CD4-positive, alpha-beta T cell treated with Interferon alpha-2 for 1 hour (primary cell): ENCODE measurements around the gene EID3.

Experiments used
- DNase-seq, 2 donors: peaks; one replicate each; pipeline ENCODE4 v3.0.0-alpha.2; 2020 to 2022

The EID3 gene

DNA sequence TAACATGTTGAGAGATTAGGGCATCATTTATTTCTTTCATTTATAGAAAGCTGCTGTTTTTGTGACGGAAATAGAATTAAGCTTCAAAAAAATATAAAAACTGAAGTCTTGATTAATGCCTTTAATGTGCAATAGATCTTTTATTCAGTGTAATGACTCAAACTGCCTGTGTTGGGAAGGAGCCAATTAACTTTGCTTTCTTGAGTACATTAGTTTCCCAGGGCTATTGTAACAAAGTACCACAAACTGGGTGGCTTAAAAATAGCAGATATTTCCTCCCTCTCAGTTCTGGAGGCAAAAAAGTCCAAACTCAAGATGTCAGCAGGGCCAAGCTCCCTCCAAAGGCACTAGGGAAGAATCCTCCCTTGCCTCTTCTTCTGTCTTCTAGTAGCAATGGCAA lies 36.6 kb downstream of the EID3 start:
- no peak for DNase-seq

DNA sequence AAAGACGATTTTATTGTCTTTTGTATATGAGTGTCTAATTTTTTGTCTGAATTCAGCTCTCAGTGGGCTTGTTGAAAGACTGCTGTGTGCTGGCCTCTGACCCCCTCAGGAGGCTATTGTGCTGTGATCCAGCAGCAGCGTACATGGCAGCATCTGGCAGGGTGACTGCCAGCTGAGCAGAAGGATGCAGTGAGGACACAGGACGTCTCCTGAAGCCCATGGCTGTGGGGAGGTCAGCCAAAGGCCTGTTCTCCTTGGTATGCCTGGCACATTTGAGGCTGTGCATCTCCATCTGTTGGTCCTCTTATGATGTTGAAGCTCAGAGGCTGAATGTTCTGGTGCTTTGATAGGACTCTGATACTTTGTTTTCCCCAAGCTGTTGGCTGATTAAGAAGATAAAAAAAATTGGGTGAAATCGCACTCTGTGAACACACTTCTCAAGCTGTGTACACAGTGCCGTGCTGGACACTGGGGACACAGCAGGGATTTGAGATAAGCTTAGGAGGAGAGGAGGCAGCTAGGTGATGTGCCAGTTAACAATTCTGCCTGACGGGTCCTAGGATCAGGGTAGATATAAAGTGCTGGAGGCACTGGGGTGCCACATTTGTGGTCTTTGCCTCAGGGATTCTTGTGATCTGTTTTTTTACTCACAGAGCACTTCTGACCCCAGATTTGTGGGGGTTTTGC lies 37.5 kb downstream of the EID3 start:
- DNase-seq, result no peak

DNA sequence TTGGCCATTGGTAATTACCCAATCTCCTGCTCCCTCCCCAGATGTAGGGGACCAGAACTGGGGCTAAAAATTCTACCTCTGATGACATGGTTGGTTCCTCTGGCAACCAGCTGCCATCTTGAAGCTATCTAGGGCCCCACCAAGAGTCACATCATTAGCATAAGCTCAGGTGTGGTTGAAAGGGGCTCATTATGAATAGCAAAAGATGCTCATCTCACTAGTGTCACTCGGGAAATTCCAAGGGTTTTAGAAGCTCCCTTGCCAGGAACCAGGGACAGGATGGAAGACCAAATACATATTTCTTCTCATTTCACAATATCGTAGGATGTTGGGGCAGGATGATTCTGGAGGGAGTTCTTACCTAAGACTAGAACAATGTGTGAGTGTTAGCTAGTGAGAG lies 38.6 kb downstream of the EID3 start:
- DNase-seq, result no peak

DNA sequence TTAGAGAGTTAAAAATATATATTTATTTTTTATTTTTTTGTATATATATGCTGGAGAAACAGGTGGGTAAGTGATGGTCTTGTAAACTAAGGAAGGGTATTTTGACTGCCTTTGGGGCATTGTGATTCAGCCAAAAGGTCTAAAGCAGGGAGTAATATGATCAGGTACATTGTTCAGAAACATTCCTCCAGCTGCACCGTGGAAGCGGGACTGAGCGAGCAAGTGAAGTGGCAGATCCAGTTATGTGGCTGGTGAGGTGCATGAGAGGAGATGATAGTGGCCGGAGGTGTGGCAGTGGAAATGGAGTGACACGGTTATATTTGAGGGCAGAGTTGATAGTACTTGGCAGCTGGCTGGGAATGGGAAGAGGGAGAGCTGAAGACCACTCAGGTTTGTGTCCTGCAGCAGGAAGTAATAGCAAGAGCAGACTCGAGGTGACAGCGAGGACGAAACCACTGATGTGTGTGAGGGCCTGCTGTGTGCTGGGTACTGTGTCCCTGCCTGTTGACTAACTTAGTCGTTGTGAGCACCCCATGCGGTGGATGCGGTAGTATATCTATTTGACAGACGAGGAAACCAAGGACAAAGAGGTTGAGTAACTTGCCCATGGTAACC lies 39.2 kb downstream of the EID3 start:
- DNase-seq, result no peak

DNA sequence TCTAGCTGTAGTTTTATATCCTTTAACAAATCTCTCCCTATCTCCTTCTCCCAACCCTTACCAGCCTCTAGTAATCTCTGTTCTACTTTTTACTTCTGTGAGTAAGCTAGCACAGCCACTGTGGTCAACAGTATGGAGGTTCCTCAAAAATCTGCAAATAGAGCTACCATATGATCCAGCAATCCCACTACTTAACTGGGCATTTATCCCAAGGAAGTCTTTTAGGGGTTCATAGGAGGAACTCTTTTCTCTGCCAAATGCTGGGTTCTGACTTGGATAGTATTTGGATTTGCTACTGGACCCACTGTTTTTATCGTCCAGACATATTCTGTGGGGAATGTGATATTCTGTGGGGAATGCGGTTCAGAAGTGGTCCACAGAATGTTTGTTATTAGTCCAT lies 41.1 kb downstream of the EID3 start:
- DNase-seq, result no peak

DNA sequence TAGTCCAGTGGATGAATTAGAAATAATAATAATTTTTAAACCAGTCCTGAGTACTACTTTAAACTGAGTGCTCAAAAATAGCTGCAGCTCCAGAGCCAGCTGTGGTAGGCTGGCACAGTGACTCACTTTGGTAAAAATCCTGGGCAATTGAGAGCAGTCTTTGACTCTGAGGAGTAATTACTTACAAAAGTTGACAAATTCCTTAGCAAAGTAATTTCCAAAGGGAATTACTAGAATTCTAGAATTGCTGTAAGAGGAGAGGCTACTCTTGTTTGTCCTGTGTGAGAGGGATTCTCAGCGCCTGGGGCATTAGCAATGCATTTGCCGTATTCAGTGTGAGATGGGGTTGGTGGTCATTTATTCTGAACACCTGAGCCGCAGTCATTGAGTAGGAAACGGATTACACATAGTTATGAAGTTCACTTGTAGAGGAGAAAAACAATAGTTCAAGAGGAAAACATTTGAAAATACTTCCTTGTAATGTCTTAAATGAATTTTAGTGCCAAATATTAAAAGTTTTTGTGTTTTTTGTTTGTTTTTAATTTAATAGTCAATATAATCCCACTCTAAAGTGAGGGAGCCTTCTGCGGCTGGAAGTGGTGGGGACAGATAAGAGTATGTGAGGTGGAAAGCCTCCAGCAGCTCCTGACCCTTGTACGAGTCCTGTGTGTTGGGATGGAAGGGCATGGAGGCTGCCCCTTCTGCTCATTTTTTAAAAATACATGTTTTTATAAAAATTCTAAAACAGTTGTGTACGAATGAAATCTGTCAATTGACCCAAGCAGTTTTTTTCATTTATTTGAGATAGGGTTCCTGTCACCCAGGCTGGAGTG lies 41.9 kb downstream of the EID3 start:
- DNase-seq, result no peak

DNA sequence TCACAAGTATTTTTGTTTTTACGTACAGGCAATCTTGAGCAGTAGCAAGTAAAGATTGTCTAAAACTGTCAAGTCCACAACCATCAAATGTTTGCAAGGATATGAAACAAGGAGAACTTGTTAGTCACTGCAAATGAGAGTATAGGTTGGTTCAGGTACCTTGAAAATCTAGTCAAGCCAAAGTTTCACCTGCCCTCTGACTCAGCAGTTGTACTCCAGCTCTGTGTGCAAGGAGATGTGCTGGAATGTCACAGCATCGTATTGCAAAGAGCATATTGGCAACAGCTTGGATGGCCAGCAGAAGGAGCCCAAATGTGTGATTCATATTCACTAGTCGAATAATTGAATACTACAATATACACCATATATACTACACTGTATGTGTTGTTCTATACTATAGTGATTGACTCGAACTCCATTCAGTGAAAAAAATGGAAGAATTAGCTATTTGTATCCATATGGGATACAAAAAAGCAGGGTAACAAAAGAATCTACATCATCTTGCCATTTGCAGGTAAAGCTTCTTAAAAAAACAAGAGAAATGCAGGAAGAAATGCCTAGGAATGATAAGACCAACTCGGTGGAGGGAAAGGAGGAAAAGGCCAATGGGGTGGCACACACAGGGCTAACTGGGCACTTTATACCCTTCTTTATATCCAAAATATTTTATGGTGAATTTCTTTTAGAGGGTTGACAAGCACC lies 44.0 kb downstream of the EID3 start:
- no peak for DNase-seq

DNA sequence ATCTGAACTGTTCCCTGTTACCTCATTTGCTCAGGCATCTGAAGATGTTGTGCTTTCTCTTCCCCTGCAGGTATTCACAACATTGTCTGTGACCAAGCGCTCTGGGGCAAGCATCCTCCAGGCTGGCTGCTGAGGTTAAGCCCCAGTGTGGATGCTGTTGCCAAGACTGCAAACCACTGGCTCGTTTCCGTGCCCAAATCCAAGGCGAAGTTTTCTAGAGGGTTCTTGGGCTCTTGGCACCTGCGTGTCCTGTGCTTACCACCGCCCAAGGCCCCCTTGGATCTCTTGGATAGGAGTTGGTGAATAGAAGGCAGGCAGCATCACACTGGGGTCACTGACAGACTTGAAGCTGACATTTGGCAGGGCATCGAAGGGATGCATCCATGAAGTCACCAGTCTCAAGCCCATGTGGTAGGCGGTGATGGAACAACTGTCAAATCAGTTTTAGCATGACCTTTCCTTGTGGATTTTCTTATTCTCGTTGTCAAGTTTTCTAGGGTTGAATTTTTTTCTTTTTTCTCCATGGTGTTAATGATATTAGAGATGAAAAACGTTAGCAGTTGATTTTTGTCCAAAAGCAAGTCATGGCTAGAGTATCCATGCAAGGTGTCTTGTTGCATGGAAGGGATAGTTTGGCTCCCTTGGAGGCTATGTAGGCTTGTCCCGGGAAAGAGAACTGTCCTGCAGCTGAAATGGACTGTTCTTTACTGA lies 44.9 kb downstream of the EID3 start:
- DNase-seq, result no peak

DNA sequence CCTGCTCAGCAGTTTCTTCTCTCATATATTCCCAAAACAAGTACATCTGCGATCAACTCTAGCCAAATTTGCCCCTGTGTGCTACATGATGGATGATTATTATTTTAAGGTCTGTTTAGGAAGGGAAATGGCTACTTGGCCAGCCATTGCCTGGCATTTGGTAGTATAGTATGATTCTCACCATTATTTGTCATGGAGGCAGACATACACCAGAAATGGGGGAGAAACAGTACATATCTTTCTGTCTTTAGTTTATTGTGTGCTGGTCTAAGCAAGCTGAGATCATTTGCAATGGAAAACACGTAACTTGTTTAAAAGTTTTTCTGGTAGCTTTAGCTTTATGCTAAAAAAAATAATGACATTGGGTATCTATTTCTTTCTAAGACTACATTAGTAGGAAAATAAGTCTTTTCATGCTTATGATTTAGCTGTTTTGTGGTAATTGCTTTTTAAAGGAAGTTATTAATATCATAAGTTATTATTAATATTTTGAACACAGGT lies 45.5 kb downstream of the EID3 start:
- DNase-seq, result no peak

DNA sequence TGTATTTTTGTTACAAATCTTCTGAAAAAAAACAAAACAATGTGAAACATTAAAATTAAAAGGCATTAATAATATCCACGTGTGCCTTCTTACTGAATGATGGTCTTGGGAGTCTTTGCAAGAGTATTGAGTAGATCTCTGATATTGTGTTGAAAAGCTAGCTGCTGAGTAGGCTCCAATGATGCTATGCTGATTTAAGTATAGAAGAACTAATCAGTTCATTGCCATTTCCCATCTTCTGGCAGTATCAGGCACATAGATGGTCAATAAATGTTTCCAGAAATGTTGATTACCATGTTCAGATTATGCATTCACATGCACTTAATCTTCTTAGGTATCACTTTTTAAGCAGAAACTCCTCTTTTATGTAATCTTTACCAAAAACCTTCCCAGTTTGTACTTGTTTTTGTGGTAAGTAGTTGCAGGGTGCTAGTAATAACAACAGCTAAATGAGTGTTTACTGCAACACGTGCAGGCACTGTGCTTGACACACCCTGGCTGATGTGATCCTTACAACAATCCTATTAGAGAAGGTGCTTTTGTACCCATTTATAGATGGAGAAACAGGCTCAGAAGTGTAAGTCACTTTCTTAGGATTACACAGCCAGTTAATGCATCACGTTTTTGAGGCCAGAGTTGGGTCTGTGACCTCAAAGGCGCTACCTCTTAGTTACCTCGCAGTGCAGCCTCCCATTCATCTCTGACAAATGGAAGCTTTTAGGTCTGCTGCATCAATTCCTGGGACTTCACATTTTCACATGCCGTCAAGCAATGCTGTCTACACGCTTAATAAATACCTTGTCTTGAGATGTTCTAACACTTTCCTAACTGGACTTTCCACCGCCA lies 46.9 kb downstream of the EID3 start:
- no peak for DNase-seq

DNA sequence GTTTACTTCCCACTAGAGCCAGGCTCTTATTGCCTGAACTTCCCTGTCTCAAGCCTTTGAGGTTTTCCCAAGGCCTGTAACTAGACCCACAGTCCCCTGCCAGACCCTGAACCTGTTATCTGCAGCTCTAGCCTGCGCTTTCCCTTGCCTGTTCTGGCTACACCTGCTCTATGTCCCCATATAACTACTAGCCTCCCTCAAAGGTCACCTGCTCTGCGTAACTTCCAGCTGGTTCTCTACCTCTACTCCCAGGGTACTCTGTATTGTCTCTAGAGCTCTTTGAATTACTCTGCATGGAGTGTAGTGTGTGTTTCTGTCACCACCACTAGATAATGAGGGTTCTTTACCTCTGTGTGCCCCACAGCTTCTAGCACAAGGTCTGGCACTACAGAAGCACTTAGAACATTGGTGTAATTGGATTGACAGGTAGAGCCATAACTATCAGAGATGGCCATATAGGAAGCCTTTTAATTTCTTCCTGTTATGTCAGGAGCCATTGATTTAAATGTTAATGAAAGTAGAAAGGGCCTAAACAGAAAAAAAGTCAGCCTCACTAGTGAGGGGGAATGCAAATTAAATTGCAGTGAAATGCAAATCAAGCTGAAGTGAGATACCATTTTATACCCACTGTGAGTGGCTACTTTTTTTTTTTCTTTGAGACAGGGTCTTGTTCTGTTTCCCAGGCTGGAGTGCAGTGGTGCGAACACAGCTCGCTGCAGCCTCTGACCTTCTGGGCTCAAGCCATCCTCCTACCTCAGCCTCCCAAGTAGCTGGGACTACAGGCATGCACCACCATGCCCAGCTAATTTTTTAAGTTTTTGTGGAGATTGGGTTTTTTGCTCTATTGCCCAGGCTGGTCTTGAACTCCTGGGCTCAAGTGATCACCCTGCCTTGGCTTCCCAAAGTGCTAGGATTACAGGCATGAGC lies 47.8 kb downstream of the EID3 start:
- no peak for DNase-seq

DNA sequence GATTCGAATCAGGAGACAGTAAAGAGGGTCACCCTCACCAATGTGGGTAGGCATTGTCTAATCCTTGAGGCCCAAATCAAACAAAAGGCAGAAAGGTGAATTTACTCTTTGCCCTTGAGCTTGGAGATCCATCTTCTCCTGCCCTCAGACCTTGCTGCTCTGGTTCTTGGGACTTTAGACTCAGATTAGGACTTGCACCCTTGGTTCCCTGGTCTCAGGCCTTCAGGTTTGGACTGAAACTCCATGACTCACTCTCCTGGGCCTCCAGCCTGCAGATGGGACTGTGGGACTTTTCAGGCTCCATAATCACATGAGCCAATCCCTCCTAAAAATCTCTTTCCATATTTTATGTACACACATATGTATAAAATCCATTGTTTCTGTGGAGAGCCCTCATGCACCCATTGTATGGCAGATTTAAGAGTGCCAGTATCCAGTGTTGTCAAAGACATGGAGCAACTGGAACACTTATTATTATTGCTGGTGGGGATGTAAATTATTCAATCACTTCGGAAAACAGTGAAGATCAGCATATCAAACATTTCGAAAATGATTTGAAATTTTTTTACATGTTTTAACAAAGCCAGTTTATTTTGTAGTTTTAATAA lies 48.7 kb downstream of the EID3 start:
- no peak for DNase-seq

DNA sequence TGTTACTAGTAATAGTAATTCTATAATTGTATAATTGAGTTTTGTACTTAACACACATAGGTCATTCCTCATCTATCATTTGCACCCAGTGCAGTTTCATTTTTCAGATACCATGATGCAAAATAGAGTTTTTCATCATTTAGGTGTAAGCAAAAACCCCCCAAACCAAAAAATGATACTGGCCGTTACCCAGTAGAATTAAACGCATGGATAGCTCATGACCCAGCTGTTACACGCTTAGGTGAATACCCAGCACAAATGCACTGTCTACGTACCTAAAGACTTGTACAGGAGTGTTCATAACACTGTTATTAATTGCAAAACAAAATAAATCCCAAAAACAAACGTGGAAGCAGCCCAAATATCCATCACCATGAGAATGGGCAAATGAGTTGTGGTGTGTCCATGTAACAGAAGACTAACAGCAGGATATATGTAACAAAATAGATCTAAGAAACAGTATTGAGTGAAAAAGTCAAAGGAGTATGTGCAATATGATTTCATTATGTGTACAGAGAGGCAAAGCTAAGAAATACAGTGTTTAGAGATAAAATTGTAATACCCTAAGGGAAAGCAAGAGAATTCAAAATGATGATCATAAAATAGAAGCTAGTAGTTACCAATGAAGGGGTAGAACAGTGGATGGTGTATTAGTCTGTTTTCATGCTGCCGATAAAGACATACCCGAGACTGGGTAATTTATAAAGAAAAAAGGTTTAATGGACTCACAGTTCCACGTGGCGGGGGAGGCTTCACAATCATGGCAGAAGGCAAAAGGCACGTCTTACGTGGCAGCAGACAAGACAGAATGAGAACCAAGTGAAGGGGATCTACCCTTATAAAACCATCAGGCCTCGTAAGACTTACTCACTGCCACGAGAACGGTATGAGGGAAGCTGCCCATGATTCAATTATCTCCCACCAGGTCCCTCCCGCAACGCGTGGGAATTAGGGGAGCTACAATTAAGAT lies 49.8 kb downstream of the EID3 start:
- DNase-seq, result no peak

DNA sequence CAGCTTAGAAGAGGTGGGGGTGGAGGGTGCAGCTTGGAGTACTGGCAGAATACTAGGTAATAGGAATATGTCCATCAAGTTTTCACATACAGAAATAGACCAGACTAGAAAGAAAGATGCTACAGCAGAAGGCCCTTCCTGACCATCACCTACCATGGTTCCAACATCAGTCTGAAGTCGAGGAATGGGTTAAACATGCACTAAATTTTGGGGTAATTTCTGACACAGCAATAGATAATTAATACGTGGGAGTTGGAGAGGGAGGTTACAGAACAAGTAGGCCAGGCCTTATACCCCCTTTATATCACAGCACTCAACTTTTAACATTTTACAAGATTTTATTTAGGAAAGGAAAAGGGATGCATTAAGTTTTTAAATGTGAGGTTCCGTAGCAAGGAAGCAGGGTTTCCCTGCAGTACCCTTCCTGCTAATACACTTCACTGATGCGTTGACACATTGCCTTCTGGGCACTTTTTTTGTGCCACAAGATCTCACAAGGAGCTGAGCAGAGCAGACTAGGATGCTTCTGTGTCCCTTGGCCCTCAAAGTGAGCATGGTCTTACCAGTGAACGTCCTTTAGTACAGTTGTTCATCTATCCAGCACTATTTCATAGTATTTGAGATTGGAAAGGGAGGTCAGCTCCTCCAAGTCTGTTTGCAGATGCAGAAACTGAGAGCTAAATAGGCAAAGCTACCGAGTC lies 50.8 kb downstream of the EID3 start:
- DNase-seq, result no peak
